K562 (cell line): ENCODE results near the gene TP73. TPM values are rescaled to one million over a fixed set of nuclear protein-coding genes. Genes with fewer than 3 reads are reported as not detected.
A peak's percentile ranks its signal among the peaks of the same experiment; 100 is the strongest.

Source experiments
- ARHGAP35 ChIP-seq: fragments of 450-650 bp; IDR thresholded peaks from 2 replicates; pipeline ENCODE4 v1.6.1; 2018; ENCODE audit not compliant: partially characterized antibody
- ARID4B ChIP-seq: sonication (generic); formaldehyde crosslinking; IDR thresholded peaks from 2 replicates; pipeline ENCODE4 v1.8.0; 2022; ENCODE audit warnings: mild to moderate bottlenecking, missing genetic modification reagents
- ATF6 ChIP-seq: sonication (generic); formaldehyde crosslinking; IDR thresholded peaks from 2 replicates; pipeline ENCODE4 v1.4.0; 2020; ENCODE audit warnings: mild to moderate bottlenecking, missing genetic modification reagents
- CEBPG ChIP-seq, 3 experiments: fragments of 200-800 bp in 1 of 3; sonication (Bioruptor generic) in 1 of 3; sonication (generic) in 1 of 3; formaldehyde crosslinking in 1 of 3; IDR thresholded peaks in 2 of 3; conservative IDR thresholded peaks in 1 of 3; 2 replicates each; pipeline versions ENCODE4 v1.6.1 to v1.8.0; 2016 to 2022; ENCODE audit warnings: missing compliant biosample characterization in 2 of 3, missing genetic modification characterization in 2 of 3, mild to moderate bottlenecking in 1 of 3, missing genetic modification reagents in 1 of 3
- ETS2 ChIP-seq: IDR thresholded peaks from 2 replicates; pipeline ENCODE4 v1.6.1; 2016; ENCODE audit warnings: borderline replicate concordance, missing genetic modification characterization, mild to moderate bottlenecking, moderate library complexity, missing compliant biosample characterization; ENCODE audit not compliant: poor library complexity, severe bottlenecking
- KAT7 ChIP-seq: sonication (generic); formaldehyde crosslinking; IDR thresholded peaks from 2 replicates; pipeline ENCODE4 v1.8.0; 2022; ENCODE audit warnings: missing genetic modification reagents, mild to moderate bottlenecking, borderline replicate concordance
- MTA1 ChIP-seq: fragments of 450-650 bp; IDR thresholded peaks from 2 replicates; pipeline ENCODE4 v1.6.1; 2017; ENCODE audit warnings: borderline replicate concordance
- POLR2A ChIP-seq: fragments of 450-650 bp; conservative IDR thresholded peaks from 2 replicates; pipeline ENCODE4 v1.6.1; 2016
- ZBTB40 ChIP-seq, 2 experiments: fragments of 450-650 bp in 1 of 2; sonication (generic) in 1 of 2; formaldehyde crosslinking in 1 of 2; IDR thresholded peaks; 2 replicates each; pipeline versions ENCODE4 v1.7.1 to v1.9.0; 2016 to 2022; ENCODE audit warnings: inconsistent platforms in 1 of 2, mild to moderate bottlenecking in 1 of 2, missing genetic modification reagents in 1 of 2
- ZBTB8A ChIP-seq: fragments of 450-650 bp; IDR thresholded peaks from 2 replicates; pipeline ENCODE4 v1.6.1; 2018; ENCODE audit warnings: mild to moderate bottlenecking, moderate library complexity; ENCODE audit not compliant: partially characterized antibody
- polyA plus RNA-seq, 8 experiments: library from polyadenylated mRNA; depleted of rRNA in 4 of 8; stranded (reverse) in 5 of 8; unstranded in 3 of 8; fragments of >200 nt; fragmentation: Nextera tagmentation in 2 of 8; fragmentation: Illumina TruSeq in 1 of 8; extraction: Ambion mirVana in 2 of 8; extraction: Trizol in 1 of 8; gene quantifications; 2 replicates each; pipeline versions ENCODE4 v1.2.1 to v1.2.3, GENCODE V29; 2011 to 2014; ENCODE audit warnings: inconsistent platforms in 1 of 8, missing spikeins in 1 of 8
- total RNA-seq, 7 experiments: library from RNA; depleted of rRNA in 6 of 7; stranded (reverse); fragments of >200 nt in 6 of 7; fragmentation: Illumina TruSeq in 2 of 7; extraction: Trizol in 2 of 7; gene quantifications; 2 replicates each; pipeline versions ENCODE4 v1.2.1 to v1.2.3, GENCODE V29; 2011 to 2021; ENCODE audit warnings: low replicate concordance in 1 of 7

Gene TP73
- total and polyA plus RNA-seq, 9 of the 15 experiments (the other 6 are each of a cell fraction or from before 2014, with no cell fraction given), result 0.07 to 1.6 (median 0.40) TPM; not detected in 2

GRCh38 chr1:3746830-3747521, 94.7 kb downstream of the TP73 start (continued):
- TF ChIP-seq ATF6 (CRISPR knock-in tag) (no peak), ZBTB8A (no peak), ARID4B (CRISPR knock-in tag) (peak; percentile 37; the same call in 1 of the 2 replicates), POLR2A (peak; percentile 80), ARHGAP35 (no peak), CEBPG (CRISPR knock-in tag; IDR thresholded peaks at IDR 0.05) (no peak), CEBPG (tag; conservative IDR thresholded peaks at IDR 0.05 in 1 of 2, IDR thresholded peaks at IDR 0.05 in 1 of 2) (no peak), MTA1 (no peak), ZBTB40 (IDR thresholded peaks at IDR 0.05) (peak; percentile 96), ZBTB40 (CRISPR knock-in tag; IDR thresholded peaks at IDR 0.05) (no peak), KAT7 (CRISPR knock-in tag) (peak; percentile 48; the same call in 1 of the 2 replicates), ETS2 (no peak)
